Muscle layer of colon (tissue), 2 donors: ENCODE data around the gene PDK4.
"Not testable (repeated sequence)": the region's sequence is repeated elsewhere in the genome, so short reads cannot be mapped to it uniquely, and the experiment has no call there.

Experiments
- H3K27ac ChIP-seq: one replicate; pipeline ENCODE4 v1.7.0; 2013; ENCODE audit warnings: low read depth, mild to moderate bottlenecking, low read length, moderate library complexity
- H3K27me3 ChIP-seq, 2 donors: one replicate each; pipeline ENCODE4 v1.7.0; 2013; ENCODE audit warnings: low read length in 2 of 2, mild to moderate bottlenecking in 2 of 2; ENCODE audit not compliant: insufficient read depth in 2 of 2, control insufficient read depth in 1 of 2
- H3K36me3 ChIP-seq: one replicate; pipeline ENCODE4 v1.7.0; 2013; ENCODE audit warnings: mild to moderate bottlenecking, low read length; ENCODE audit not compliant: insufficient read depth
- H3K4me1 ChIP-seq: one replicate; pipeline ENCODE4 v1.7.0; 2013; ENCODE audit warnings: mild to moderate bottlenecking, low read length; ENCODE audit not compliant: insufficient read depth
- H3K4me3 ChIP-seq, 2 donors: one replicate each; pipeline ENCODE4 v1.7.0; 2013; ENCODE audit warnings: low read length in 2 of 2, low read depth in 1 of 2, mild to moderate bottlenecking in 1 of 2, moderate library complexity in 1 of 2
- H3K9ac ChIP-seq: one replicate; pipeline ENCODE4 v1.7.0; 2013; ENCODE audit warnings: low read length
- H3K9me3 ChIP-seq: one replicate; pipeline ENCODE4 v1.7.0; 2013; ENCODE audit warnings: mild to moderate bottlenecking, low read length
- donor health status: abdominal sarcoma.
- donor health status: Adenocarcinoma of cecum.

The PDK4 gene

DNA sequence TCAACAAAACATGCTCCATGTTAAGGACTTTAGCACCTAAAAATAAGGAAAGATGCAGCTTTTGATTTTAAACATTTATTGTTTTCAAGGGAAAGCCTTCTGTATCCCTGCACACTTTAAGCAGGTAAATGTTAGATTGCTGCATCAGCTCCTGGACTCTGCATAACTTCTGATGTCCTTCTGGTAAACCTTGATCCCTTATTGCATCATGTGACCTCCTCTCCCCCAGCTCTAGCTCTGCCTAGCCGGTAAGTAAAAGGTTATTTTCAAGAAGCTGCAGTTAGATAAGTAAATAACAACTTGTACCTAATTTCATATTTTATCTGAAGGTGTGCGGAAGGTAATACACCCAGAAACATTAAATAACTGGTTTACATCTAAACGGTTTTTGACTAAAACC lies 37.5 kb downstream of the PDK4 start:
- no peak overlapping the region for H3K9ac ChIP-seq
- no peaks in the 10 kb centered on the region for H3K27me3 ChIP-seq
- no peak overlapping the region for H3K27ac ChIP-seq
- H3K9me3 ChIP-seq, result no peaks in the 10 kb centered on the region
- no peak overlapping the region for H3K4me3 ChIP-seq
- no peaks in the 10 kb centered on the region for H3K4me1 ChIP-seq
- no peaks in the 10 kb centered on the region for H3K36me3 ChIP-seq

DNA sequence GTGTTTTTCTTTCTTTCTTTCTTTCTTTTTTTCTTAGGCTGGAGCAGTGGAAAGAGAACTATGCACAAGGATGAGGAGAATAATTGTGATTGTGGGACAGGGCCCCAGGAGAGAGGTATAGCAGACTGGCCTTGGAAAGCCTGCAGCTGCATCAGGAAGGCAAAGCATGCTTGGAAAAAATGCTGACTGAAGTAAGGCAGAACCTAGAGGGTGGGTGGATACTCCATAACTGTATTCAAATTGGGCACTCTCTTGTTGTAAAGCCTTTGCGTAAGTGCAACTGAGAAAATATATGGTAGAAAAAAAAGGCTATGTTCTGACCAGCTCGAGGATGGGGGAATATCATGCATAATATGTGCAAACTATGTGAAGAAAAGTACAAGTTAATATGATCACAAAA lies 39.5 kb downstream of the PDK4 start:
- no peak overlapping the region for H3K27ac ChIP-seq
- no peak overlapping the region for H3K9ac ChIP-seq
- H3K4me1 ChIP-seq, result no peaks in the 10 kb centered on the region
- H3K4me3 ChIP-seq, result no peak overlapping the region
- no peaks in the 10 kb centered on the region for H3K9me3 ChIP-seq
- H3K27me3 ChIP-seq, result no peaks in the 10 kb centered on the region
- no peaks in the 10 kb centered on the region for H3K36me3 ChIP-seq

DNA sequence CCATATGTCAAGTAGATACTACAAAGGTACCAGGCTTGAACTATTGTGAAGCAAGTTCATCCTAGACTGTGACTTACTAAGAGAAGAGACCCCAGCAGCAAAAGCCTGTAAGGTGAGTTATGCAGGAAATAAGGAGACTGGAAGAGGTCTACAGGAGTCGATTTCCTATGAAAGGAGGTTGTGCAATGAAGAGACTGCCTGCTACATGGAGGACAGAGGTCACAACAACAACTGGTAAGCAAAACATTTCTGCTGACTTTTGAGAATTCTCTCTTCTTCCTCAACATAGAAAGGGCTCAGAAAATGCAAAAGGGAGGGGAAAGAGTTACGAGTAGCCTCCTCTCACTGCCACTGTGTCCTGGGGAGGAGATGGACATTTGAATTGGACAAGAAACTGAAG lies 42.4 kb downstream of the PDK4 start:
- Histone ChIP-seq H3K4me3 (no peak overlapping the region), H3K36me3 (no peaks in the 10 kb centered on the region), H3K4me1 (peaks cover 24% of the 10 kb centered on the region), H3K27me3 (no peaks in the 10 kb centered on the region), H3K9me3 (no peaks in the 10 kb centered on the region), H3K9ac (no peak overlapping the region), H3K27ac (no peak overlapping the region)

DNA sequence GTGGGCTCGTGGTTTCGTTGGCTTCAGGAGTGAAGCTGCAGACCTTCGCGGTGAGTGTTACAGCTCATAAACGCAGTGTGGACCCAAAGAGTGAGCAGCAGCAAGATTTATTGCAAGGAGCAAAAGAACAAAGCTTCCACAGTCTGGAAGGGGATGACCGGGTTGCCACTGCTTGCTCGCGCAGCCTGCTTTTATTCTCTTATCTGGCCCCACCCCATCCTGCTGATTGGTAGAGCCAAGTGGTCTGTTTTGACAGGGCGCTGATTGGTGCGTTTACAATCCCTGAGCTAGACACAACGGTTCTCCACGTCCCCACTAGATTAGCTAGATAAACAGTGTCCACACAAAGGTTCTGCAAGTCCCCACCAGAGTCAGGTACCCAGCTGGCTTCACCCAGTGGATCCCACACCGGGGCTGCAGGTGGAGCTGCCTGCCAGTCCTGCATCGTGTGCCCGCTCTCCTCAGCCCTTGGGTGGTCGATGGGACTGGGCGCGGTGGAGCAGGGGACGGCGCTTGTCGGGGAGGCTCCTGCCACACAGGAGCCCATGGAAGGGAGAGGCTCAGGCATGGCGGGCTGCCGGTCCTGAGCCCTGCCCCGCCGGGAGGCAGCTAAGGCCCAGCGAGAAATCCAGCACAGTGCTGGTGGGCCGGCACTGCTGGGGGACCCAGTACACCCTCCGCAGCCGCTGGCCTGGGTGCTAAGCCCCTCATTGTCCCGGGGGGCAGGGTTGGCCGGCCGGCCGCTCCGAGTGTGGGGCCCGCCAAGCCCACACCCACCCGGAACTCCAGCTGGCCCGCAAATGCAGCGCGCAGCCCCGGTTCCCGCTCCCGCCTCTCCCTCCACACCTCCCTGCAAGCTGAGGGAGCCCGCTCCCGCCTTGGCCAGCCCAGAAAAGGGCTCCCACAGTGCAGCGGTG lies 44.0 kb downstream of the PDK4 start:
- not testable (repeated sequence) for H3K27ac ChIP-seq

DNA sequence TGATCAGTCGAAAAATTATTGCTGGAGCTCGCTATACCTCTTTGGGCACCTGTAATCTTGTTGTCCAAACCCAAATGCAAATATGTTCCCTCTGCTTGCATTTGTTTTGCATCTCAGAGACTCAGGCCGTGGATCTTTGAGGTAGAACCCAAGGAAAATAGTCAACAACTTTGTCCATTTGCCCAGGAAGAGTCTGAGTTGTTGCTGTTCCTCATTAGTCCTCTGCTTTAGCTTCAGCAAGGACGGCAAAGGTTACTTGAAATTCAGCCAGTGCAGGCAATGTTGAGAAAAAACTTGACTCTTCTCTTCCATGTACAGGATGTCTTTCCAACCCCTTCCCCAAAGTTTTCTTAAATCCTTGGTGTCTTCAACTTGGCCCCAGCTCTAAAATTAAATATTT lies 45.8 kb downstream of the PDK4 start:
- no peaks in the 10 kb centered on the region for H3K27me3 ChIP-seq
- peaks cover 53% of the 10 kb centered on the region for H3K4me1 ChIP-seq
- H3K9ac ChIP-seq, result peak overlapping the region; percentile 42
- peak overlapping the region; percentile 77 for H3K27ac ChIP-seq
- no peaks in the 10 kb centered on the region for H3K9me3 ChIP-seq
- H3K4me3 ChIP-seq, result peak overlapping the region in 1 of 2 donors; percentile 17
- no peaks in the 10 kb centered on the region for H3K36me3 ChIP-seq

More for the DNA sequence above, 44.0 kb downstream of the PDK4 start:
- H3K4me3 ChIP-seq, H3K36me3 ChIP-seq, H3K9me3 ChIP-seq, H3K9ac ChIP-seq, H3K27me3 ChIP-seq: not testable (repeated sequence)
- peaks cover 38% of the 10 kb centered on the region for H3K4me1 ChIP-seq

DNA sequence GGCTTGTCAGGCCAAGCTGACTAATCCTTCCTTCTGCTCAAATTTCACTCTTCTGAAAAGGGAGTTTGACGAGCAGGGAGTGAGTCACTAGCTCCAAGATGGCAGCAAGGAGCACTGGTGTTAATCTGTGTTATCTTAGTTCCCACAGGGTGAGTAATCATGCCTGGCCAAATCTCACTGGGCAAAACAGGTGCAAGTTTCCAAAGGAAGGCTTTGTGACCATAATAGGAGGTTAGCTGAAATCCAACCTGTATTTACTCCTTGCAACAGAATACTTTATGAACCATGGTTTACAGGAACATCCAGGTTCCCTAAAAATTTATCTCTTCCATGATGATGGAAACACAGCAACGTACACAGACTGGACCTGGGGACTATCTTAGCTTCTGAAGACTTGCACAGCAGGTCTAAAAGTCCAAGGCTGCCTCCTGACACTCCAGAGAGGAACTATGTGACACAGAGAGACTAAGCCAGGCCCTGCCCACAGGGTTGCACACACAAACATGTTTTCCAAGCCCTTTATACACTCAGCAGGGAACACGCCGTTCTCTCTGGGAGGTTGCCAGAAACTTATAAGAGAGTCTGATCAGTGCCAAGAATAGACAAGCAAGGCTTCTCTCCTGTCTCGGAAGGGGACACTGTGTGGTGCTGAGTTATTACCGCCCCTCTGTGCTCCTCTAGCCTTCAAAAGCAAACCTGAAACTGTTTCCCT lies 46.3 kb downstream of the PDK4 start:
- no peaks in the 10 kb centered on the region for H3K36me3 ChIP-seq
- peak overlapping the region in 1 of 2 donors; percentile 17 for H3K4me3 ChIP-seq
- no peaks in the 10 kb centered on the region for H3K27me3 ChIP-seq
- H3K4me1 ChIP-seq, result peaks cover 55% of the 10 kb centered on the region
- peak overlapping the region; percentile 22 for H3K9ac ChIP-seq
- H3K27ac ChIP-seq, result peak overlapping the region; percentile 77
- no peaks in the 10 kb centered on the region for H3K9me3 ChIP-seq

DNA sequence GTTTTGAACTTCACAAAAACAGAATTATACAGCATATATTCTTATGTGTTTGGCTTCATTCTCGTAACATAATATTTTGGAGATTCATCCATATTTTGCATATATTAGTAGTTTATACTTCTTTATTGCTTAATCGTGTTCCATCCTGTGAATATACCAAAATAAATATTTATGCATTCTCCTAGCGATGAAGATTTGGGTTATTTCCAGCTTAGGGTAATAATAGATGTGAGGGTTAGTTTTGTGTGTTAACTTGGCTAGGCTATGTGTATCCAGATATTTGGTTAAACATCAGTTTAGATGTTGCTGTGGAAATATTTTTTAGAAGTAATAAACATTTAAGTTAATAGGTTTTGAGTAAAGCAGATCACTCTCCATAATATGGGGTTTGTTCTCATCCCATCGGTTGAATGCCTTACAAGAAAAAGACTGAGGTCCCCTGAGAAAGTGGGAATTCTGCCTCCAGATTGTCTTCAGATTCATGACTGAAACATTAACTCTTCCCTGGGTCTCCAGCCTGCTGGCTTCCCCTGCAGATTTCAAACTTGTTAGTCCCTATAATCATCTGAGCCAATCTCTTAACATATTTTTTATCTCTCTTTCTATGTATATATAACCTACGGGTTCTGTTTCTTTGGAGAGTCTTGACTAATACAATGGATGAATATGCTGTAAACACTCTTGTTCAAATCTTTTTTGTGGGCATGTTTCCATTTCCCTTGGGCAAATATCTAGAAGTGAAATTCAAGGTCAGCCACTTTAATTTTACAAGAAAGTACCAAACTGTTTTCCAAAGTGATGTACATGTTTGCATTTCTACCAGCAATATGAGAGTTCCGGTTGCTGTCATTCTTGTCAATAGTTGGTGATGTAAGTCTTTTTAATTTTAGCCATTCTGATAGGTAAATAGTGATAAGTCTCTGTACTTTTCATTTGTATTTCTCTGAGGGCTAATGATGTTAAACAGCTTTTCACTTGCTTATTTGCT lies 48.7 kb downstream of the PDK4 start:
- H3K4me1 ChIP-seq, result peaks cover 55% of the 10 kb centered on the region
- no peak overlapping the region for H3K4me3 ChIP-seq
- H3K9me3 ChIP-seq, result no peaks in the 10 kb centered on the region
- H3K36me3 ChIP-seq, result no peaks in the 10 kb centered on the region
- peak overlapping the region; percentile 68 for H3K27ac ChIP-seq
- H3K9ac ChIP-seq, result no peak overlapping the region
- H3K27me3 ChIP-seq, result no peaks in the 10 kb centered on the region

DNA sequence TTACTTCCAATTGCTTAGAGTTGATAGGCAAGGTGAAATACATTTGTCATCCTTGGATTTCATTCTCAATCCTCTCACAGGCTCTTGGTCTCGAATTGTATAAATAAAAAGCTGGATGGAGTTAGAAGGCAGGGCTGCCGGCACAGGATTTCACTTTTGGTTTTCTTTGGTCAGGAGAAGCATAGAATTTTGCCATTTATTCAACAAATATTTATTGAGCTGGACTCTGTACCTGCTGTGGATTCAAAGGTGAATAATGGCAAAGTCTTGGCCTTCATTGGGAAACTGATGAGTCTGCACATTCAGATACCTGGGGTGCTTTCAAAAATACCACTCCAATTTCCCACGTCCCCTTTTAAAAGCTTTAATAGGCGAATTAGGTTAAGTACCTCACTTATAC lies 49.7 kb downstream of the PDK4 start:
- Histone ChIP-seq H3K4me1 (peaks cover 55% of the 10 kb centered on the region), H3K4me3 (peak overlapping the region in 1 of 2 donors; percentile 16), H3K27ac (peak overlapping the region; percentile 68), H3K9me3 (no peaks in the 10 kb centered on the region), H3K27me3 (no peaks in the 10 kb centered on the region), H3K36me3 (no peaks in the 10 kb centered on the region), H3K9ac (peak overlapping the region; percentile 80)

DNA sequence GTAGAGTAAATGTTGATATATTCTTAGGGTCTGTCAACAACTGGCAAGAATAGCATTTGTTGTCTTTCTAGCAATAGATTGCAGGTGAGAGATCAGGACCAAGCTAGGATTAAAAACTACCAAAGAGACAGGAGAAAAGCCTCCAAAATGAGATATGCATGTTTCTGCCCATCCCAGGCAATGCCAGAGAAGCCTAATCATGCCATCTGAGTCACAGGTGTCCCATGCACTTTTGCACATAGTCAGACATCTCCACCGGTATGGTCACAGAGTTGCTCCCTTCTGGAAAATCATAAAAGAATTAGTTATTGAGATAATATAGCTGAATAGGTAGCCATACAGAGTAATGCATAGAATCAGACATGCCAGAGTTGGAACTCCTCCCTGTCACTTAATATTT lies 50.6 kb downstream of the PDK4 start:
- H3K36me3 ChIP-seq, result no peaks in the 10 kb centered on the region
- peak overlapping the region; percentile 80 for H3K9ac ChIP-seq
- peak overlapping the region; percentile 68 for H3K27ac ChIP-seq
- no peaks in the 10 kb centered on the region for H3K9me3 ChIP-seq
- H3K27me3 ChIP-seq, result no peaks in the 10 kb centered on the region
- H3K4me3 ChIP-seq, result peak overlapping the region in 1 of 2 donors; percentile 40
- peaks cover 45% of the 10 kb centered on the region for H3K4me1 ChIP-seq

DNA sequence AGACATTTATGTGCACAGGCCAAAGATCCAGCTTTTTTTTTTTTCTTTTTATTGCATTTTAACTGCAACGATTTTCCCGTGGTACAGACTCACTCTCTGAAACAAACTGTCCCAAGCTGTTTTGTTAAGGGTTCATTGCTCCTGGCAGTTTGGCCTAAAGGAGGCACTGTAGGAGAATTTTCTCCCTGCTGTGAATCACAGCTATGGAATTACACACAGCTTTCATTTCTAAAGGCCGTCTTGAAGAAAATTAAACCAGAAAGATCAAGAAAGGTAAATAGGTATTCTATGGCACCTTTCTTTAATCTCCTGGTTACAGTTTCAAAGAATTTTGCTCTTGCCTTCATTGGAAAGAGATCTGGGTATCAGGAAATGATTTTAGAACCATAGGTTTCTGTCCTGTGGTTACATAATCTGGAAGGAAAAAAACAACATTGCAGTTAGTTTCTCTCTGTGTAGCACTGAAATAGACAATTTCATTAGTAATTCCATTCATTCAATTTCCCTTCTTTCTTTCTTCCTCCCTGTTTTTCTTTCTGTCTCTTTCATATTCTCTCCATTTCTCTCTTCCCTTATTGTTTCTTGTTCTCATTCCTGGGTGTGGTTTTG lies 51.2 kb downstream of the PDK4 start:
- H3K9me3 ChIP-seq, result no peaks in the 10 kb centered on the region
- H3K4me3 ChIP-seq, result peak overlapping the region in 1 of 2 donors; percentile 40
- H3K27me3 ChIP-seq, result no peaks in the 10 kb centered on the region
- peaks cover 39% of the 10 kb centered on the region for H3K4me1 ChIP-seq
- H3K36me3 ChIP-seq, result no peaks in the 10 kb centered on the region
- peak overlapping the region; percentile 68 for H3K27ac ChIP-seq
- H3K9ac ChIP-seq, result peak overlapping the region; percentile 80
